Caco-2 (cell line): ENCODE measurements around the gene KCNC4. TPM values are rescaled to one million over a fixed set of nuclear protein-coding genes. Genes with fewer than 3 reads are reported as not detected.

ENCODE experiments used
- BruUV-seq: library from RNA; stranded (reverse); fragments of 400-500 nt; replicated peaks from 2 replicates; lab custom pipeline; 2021; lab: Mats Ljungman, UMichigan
- CTCF ChIA-PET: fragments of 300-600 bp; sonication (Branson Sonifier 250); formaldehyde crosslinking; loops from one replicate; lab custom pipeline; 2022; ENCODE audit warnings: antibody characterized with exemption; lab: Charles Lee
- POLR2A ChIA-PET: fragments of 300-600 bp; sonication (Branson Sonifier 250); formaldehyde crosslinking; loops from one replicate; lab custom pipeline; 2022; ENCODE audit warnings: antibody characterized with exemption; lab: Charles Lee
- DNase-seq, 2 experiments: peaks; one replicate each; pipeline versions ENCODE4 v3.0.0 to v3.0.0-alpha.2; 2020 to 2022
- H3K27me3 ChIP-seq: replicated peaks from 2 replicates; pipeline ENCODE4 v1.6.0; 2011; ENCODE audit warnings: low read length; ENCODE audit not compliant: control insufficient read depth, insufficient read depth
- H3K36me3 ChIP-seq: 2 replicates; pipeline ENCODE4 v1.5.1; 2011; ENCODE audit warnings: low read length; ENCODE audit not compliant: control insufficient read depth, insufficient read depth
- H3K4me1 ChIP-seq: fragments of 250-450 bp; sonication (Bioruptor Pico); 2 replicates; pipeline ENCODE4 v1.5.1; 2020; ENCODE audit warnings: mild to moderate bottlenecking
- H3K4me3 ChIP-seq: 2 replicates; pipeline ENCODE4 v1.5.1; 2011; ENCODE audit warnings: low read depth, mild to moderate bottlenecking, control low read depth, low read length
- H3K9me3 ChIP-seq: fragments of 250-450 bp; sonication (Bioruptor Pico); 2 replicates; pipeline ENCODE4 v1.5.1; 2020; ENCODE audit warnings: mild to moderate bottlenecking, moderate library complexity
- H3K27ac Mint-ChIP-seq: one replicate; pipeline ENCODE4 v1.8.0; 2022; ENCODE audit warnings: mixed read lengths; ENCODE audit not compliant: unreplicated experiment
- H3K27me3 Mint-ChIP-seq: one replicate; pipeline ENCODE4 v1.8.0; 2022; ENCODE audit warnings: mixed read lengths; ENCODE audit not compliant: insufficient read depth, unreplicated experiment
- H3K36me3 Mint-ChIP-seq: one replicate; pipeline ENCODE4 v1.8.0; 2022; ENCODE audit warnings: mild to moderate bottlenecking, mixed read lengths; ENCODE audit not compliant: insufficient read depth, unreplicated experiment
- H3K4me1 Mint-ChIP-seq: one replicate; pipeline ENCODE4 v1.8.0; 2022; ENCODE audit warnings: low read depth, mixed read lengths; ENCODE audit not compliant: unreplicated experiment
- H3K4me3 Mint-ChIP-seq: one replicate; pipeline ENCODE4 v1.8.0; 2022; ENCODE audit warnings: mild to moderate bottlenecking, moderate library complexity, mixed read lengths; ENCODE audit not compliant: unreplicated experiment
- H3K9me3 Mint-ChIP-seq: one replicate; pipeline ENCODE4 v1.8.0; 2022; ENCODE audit warnings: mixed read lengths; ENCODE audit not compliant: unreplicated experiment
- intact Hi-C: fragments of 100-400 bp; cut with micrococcal nuclease; formaldehyde crosslinking; loops from one replicate; pipeline ENCODE4 v1.10.0; 2022; ENCODE audit not compliant: unreplicated experiment
- total RNA-seq: library from RNA; stranded (reverse); gene quantifications from 2 replicates; pipeline ENCODE4 v1.2.3, GENCODE V29; 2022
- TF ChIP-seq, protein P1 (sequence below), 2 experiments: fragments of 200-600 bp in 1 of 2; IDR thresholded peaks; 1 replicate in 1 of 2; 2 replicates in 1 of 2; pipeline versions ENCODE4 v1.5.1 to v1.8.0; 2011 to 2022; ENCODE audit warnings: antibody characterized with exemption in 1 of 2, control low read depth in 1 of 2, inconsistent platforms in 1 of 2, low read depth in 1 of 2, low read length in 1 of 2, mild to moderate bottlenecking in 1 of 2, moderate library complexity in 1 of 2; ENCODE audit not compliant: insufficient read depth in 1 of 2, severe bottlenecking in 1 of 2, unreplicated experiment in 1 of 2

KCNC4 gene
- total RNA-seq, 1 experiment from 2014 or later: 5.3 TPM

DNA sequence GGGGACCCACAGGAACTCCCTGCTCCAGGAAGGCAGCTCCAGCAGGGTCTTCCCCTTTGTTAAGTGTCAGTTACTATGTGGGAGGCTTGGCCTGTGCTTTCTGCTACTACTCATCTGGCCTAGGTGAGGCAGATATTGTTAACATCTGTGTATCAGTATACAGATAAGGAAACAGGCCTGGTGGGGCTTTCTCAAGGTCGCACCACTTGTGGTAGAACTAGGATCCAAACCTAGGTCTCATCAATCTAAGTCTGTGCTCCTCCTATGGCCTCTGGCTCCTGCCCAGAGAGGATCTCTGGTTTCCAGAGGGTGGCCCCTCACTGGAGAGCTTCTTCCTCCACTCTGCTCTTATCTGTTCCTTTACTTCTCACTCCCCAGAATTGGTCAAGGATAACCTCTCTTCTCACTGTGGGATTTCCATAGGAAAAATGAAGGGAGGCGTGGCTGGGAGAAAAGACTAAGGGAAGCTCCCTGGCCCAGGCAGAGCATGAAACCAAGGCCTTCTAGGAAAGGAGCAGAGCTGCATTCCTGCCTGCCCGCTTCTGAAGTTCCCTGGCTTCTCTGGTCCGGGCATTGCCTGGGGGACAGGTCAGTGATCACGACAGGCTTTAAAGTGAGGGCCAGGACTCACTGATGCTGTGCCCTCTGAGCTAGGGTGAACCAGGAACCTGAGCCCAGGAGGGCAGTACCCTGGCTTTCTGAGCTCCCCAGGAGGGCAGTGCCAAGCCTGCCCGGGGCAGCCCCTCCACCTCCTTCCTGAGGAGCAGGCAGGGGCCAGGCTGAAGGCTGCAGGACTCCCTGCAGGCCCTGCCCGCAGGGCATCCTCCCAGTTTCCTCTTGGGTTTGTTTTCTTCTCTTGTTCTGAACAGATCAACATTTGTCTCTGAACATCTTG, 5.8 kb downstream of the KCNC4 start:
- no peaks in the 10 kb centered on the region for H3K4me1 Mint-ChIP-seq
- Histone ChIP-seq H3K27me3 (no peaks in the 10 kb centered on the region), H3K4me3 (no peak overlapping the region), H3K9me3 (no peaks in the 10 kb centered on the region), H3K36me3 (no peaks in the 10 kb centered on the region), H3K4me1 (no peaks in the 10 kb centered on the region; the same call in 1 of the 2 replicates)
- H3K27me3 Mint-ChIP-seq: no peaks in the 10 kb centered on the region
- ChIA-PET POLR2A (no interaction called here), CTCF (no interaction called here)
- DNase-seq: no peak
- intact Hi-C loops: no loop called here
- TF ChIP-seq, protein P1, sequence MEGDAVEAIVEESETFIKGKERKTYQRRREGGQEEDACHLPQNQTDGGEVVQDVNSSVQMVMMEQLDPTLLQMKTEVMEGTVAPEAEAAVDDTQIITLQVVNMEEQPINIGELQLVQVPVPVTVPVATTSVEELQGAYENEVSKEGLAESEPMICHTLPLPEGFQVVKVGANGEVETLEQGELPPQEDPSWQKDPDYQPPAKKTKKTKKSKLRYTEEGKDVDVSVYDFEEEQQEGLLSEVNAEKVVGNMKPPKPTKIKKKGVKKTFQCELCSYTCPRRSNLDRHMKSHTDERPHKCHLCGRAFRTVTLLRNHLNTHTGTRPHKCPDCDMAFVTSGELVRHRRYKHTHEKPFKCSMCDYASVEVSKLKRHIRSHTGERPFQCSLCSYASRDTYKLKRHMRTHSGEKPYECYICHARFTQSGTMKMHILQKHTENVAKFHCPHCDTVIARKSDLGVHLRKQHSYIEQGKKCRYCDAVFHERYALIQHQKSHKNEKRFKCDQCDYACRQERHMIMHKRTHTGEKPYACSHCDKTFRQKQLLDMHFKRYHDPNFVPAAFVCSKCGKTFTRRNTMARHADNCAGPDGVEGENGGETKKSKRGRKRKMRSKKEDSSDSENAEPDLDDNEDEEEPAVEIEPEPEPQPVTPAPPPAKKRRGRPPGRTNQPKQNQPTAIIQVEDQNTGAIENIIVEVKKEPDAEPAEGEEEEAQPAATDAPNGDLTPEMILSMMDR (IDR thresholded peaks at IDR 0.05; ENCODE audit: insufficient read depth in 1 of 2, low read depth in 1 of 2, low read length in 1 of 2, severe bottlenecking in 1 of 2, unreplicated experiment in 1 of 2): no peak
- BruUV-seq: no TSS peak
- H3K9me3 Mint-ChIP-seq: no peaks in the 10 kb centered on the region
- H3K27ac Mint-ChIP-seq: no peak overlapping the region
- H3K4me3 Mint-ChIP-seq: no peak overlapping the region
- H3K36me3 Mint-ChIP-seq: no peaks in the 10 kb centered on the region

DNA sequence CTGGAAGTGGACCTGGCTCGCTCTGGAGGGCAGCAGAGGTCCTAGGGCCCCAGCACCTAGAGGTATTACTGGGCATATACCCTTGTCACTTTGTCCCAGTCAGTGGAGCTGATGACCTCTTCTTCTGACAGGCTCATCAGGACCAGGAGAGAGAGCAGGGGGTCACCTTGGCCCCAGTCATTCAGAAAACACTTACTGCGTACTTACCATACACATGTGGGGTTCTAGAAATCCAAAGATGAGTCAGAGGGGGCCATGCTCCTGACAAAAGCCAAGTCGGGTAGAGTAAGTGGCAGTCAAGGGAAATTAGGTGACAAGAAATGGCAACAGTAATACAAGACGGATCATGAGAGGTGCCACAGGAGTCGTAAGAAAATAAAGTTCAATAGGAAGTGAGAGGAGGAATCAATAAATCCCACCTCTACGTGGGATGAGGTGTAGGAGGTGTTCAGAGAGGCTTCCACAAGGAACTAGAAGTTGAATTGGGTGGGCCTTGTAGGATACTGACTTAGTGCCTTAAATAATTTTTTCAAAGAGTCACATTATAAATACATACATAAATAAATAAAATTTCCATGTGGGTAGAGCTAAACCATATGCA, 6.8 kb downstream of the KCNC4 start:
- POLR2A ChIA-PET: no interaction called here
- CTCF ChIA-PET: no interaction called here
- no TSS peak for BruUV-seq

DNA sequence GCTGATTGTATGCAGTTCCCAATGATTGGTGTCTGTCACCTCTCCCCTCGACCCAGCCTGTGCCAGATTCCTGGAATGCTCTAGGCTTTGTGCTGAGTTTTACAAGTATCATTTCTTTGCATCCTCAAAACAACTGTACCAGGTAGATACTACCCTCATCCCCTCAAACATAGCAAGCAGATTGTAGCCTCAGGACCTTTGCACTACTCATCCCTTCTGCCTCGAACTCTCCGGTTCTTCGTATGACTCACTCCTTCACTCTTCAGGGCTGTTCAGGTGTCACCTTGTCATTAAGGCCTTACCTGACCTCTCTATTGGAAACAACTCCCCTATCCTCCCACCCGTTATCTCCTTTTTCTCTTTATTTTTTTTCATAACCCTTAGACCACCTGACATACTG, 8.0 kb downstream of the KCNC4 start:
- CTCF ChIA-PET: interaction anchor here (1.0 kb wide), 1 partner anchor 121 kb away, joined by 4 read pairs; the partner anchor contains the start of gene RBM15
- no peak for DNase-seq
- Histone ChIP-seq H3K36me3 (no peaks in the 10 kb centered on the region), H3K27me3 (no peaks in the 10 kb centered on the region), H3K9me3 (no peaks in the 10 kb centered on the region), H3K4me1 (no peaks in the 10 kb centered on the region), H3K4me3 (no peak overlapping the region)
- intact Hi-C loops: no loop called here
- no peaks in the 10 kb centered on the region for H3K27me3 Mint-ChIP-seq
- POLR2A ChIA-PET: no interaction called here
- H3K9me3 Mint-ChIP-seq: no peaks in the 10 kb centered on the region
- no peak overlapping the region for H3K27ac Mint-ChIP-seq
- no TSS peak for BruUV-seq
- TF ChIP-seq, protein P1 (IDR thresholded peaks at IDR 0.05; ENCODE audit: insufficient read depth in 1 of 2, low read depth in 1 of 2, low read length in 1 of 2, severe bottlenecking in 1 of 2, unreplicated experiment in 1 of 2): no peak
- H3K36me3 Mint-ChIP-seq: no peaks in the 10 kb centered on the region
- no peak overlapping the region for H3K4me3 Mint-ChIP-seq
- H3K4me1 Mint-ChIP-seq: no peaks in the 10 kb centered on the region

More for the DNA sequence above, 6.8 kb downstream of the KCNC4 start:
- Mint-ChIP-seq H3K4me1 (no peaks in the 10 kb centered on the region), H3K4me3 (no peak overlapping the region), H3K36me3 (no peaks in the 10 kb centered on the region), H3K9me3 (no peaks in the 10 kb centered on the region), H3K27me3 (no peaks in the 10 kb centered on the region), H3K27ac (no peak overlapping the region)
- H3K9me3 ChIP-seq: no peaks in the 10 kb centered on the region
- intact Hi-C loops: no loop called here
- H3K4me3 ChIP-seq: no peak overlapping the region
- TF ChIP-seq, protein P1 (IDR thresholded peaks at IDR 0.05; ENCODE audit: insufficient read depth in 1 of 2, low read depth in 1 of 2, low read length in 1 of 2, severe bottlenecking in 1 of 2, unreplicated experiment in 1 of 2): no peak
- no peaks in the 10 kb centered on the region for H3K36me3 ChIP-seq
- DNase-seq: no peak
- no peaks in the 10 kb centered on the region for H3K4me1 ChIP-seq
- no peaks in the 10 kb centered on the region for H3K27me3 ChIP-seq
